SK-N-DZ (cell line): ENCODE results near the gene KLC4.

ENCODE experiments used
- DNase-seq: peaks from one replicate; pipeline ENCODE4 v3.0.0-alpha.2; 2015; ENCODE audit warnings: low spot score

KLC4 gene

DNA sequence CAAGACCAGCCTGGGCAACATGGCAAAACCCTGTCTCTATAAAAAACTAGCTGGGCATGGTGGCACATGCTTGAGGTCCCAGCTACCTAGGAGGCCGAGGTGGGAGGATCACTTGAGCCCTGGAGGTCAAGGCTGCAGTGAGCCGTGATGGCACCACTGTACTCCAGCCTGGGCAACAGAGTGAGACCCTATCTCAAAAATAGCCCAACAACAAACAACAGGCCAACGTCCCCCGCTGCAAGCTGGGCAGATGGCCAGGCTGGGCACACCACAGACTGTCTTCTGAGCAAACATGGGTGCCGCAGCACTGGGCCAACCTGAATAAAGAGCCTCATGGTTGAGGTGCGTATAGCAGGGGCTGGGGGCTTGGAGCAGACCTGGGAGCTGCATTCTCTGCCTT, 65.0 kb downstream of the KLC4 start:
- no peak for DNase-seq
